Muscle layer of colon (tissue), 2 donors: ENCODE measurements around the gene HOXC10.

ENCODE experiments used
- H3K27ac ChIP-seq: one replicate; pipeline ENCODE4 v1.7.0; 2013; ENCODE audit warnings: low read depth, mild to moderate bottlenecking, low read length, moderate library complexity
- H3K27me3 ChIP-seq, 2 donors: one replicate each; pipeline ENCODE4 v1.7.0; 2013; ENCODE audit warnings: low read length in 2 of 2, mild to moderate bottlenecking in 2 of 2; ENCODE audit not compliant: insufficient read depth in 2 of 2, control insufficient read depth in 1 of 2
- H3K36me3 ChIP-seq: one replicate; pipeline ENCODE4 v1.7.0; 2013; ENCODE audit warnings: mild to moderate bottlenecking, low read length; ENCODE audit not compliant: insufficient read depth
- H3K4me1 ChIP-seq: one replicate; pipeline ENCODE4 v1.7.0; 2013; ENCODE audit warnings: mild to moderate bottlenecking, low read length; ENCODE audit not compliant: insufficient read depth
- H3K4me3 ChIP-seq, 2 donors: one replicate each; pipeline ENCODE4 v1.7.0; 2013; ENCODE audit warnings: low read length in 2 of 2, low read depth in 1 of 2, mild to moderate bottlenecking in 1 of 2, moderate library complexity in 1 of 2
- H3K9ac ChIP-seq: one replicate; pipeline ENCODE4 v1.7.0; 2013; ENCODE audit warnings: low read length
- H3K9me3 ChIP-seq: one replicate; pipeline ENCODE4 v1.7.0; 2013; ENCODE audit warnings: mild to moderate bottlenecking, low read length
- donor health status: abdominal sarcoma.
- donor health status: Adenocarcinoma of cecum.

HOXC10 gene

DNA sequence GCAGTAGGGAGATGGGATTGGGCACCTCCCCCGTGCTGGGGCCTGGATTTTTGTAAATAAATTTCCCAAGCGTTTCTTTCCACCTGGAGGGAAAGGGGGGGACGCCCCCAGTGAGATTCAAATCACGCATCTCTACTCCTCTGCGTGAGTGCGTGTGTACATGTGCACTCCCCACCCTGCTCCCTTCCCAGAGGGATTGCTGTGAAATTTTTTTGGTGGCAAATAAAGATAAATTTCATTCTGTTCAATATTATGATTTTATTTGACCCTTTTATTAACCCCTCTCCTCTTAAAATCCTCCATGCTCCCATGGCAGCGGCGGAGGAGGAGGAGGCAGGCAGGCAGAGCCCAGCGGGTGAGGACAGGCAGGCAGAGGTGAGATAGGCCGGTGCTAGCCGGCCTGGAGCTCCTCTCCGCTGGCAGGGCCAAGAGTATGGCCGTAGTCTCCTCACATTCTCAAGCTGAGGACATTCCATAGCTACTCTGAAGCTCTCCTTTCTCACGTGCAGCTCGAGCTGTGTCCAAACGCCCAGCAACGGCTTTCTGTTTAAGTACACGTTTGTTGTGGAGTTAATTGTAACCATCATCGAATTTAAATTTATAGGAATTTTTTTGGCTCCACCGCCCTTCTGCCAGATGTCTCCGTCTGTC is 8.6 kb upstream of the HOXC10 start:
- H3K4me3 ChIP-seq: no peak overlapping the region
- H3K27ac ChIP-seq: no peak overlapping the region
- H3K9me3 ChIP-seq: no peaks in the 10 kb centered on the region
- H3K4me1 ChIP-seq: no peaks in the 10 kb centered on the region
- H3K9ac ChIP-seq: no peak overlapping the region
- peaks cover 64 to 86% of the 10 kb centered on the region in 2 donors for H3K27me3 ChIP-seq
- H3K36me3 ChIP-seq: no peaks in the 10 kb centered on the region

DNA sequence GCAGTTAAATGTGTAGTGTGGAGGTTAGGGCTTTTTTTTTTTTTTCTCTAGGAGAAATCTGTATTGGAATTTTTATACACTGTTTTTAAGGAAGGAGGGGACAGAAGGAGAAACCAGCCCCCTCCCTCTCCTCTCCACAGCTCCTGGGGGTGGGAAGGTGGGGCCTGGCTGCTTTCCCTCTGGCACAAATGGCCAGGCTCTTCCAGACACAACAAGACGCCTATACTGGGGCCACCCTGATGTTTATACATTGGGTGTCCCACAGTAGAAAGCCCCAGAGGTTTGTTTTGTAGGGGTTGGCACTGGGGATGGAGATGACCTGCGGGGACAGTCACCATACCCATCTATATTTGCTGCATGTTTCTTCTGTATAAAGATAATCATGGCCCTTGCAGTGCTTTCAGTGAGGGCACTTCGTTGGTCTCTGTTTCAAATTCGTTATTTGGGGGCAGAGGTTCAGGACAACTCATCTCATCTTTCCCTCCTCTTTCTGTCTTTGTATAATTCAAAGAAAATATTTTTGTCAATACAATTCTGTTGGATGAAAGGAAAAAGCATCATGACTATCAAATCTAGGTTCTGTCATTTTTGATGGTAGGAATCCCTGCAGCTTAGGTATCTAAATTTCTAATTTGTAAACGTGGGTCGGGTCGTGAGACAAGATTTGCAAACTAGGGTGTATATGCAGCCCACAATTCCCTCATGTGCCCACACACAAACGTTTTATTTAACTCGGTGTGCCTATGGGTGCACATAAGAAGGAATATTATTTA is 7.9 kb upstream of the HOXC10 start:
- peaks cover 63 to 86% of the 10 kb centered on the region in 2 donors for H3K27me3 ChIP-seq

DNA sequence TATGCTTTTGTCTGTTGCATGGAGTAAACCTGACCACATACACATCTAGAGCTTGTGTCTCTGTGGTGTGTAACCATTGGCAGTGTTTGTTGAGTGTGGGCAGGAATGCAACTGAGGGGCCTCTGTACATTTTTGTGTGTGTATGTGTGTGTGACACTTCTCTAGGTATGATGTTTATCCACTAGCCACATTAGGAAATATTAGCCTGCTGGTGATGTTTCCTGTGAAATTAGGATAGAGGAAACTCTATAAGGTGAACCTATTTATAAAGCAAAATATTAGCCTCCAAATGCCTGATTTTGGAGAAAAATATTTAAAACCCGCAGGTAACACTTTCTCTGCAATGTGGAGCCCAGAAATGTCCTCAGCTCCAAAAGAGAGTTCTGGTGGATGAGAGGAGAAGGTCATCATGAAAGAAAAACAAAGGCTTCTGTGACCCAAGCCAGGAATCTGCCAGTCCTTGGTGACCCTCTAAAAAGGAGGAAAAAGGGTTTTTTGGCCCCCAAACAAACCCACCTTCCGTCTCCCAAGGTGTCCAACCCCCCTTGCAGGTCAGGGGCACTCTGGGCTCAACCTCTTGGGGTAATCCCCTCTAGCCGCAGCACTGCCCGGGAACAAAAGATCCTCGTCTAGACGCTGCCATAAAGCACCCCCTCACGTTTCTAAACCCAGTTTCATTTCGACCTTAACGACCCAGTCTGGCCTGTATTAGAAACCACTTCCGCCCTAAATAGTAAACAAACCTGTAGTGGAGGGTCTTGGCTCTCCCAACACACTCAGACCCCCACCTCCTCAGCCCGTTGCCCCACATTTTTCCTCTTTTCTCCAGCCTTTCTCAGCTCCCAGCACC is 7.1 kb upstream of the HOXC10 start:
- Histone ChIP-seq H3K27me3 (peaks cover 56 to 86% of the 10 kb centered on the region in 2 donors), H3K4me3 (no peak overlapping the region), H3K4me1 (no peaks in the 10 kb centered on the region), H3K9ac (no peak overlapping the region), H3K36me3 (no peaks in the 10 kb centered on the region), H3K9me3 (no peaks in the 10 kb centered on the region), H3K27ac (no peak overlapping the region)

More for the DNA sequence above, 7.9 kb upstream of the HOXC10 start:
- Histone ChIP-seq H3K9ac (no peak overlapping the region), H3K36me3 (no peaks in the 10 kb centered on the region), H3K4me3 (no peak overlapping the region), H3K9me3 (no peaks in the 10 kb centered on the region), H3K27ac (no peak overlapping the region), H3K4me1 (no peaks in the 10 kb centered on the region)

DNA sequence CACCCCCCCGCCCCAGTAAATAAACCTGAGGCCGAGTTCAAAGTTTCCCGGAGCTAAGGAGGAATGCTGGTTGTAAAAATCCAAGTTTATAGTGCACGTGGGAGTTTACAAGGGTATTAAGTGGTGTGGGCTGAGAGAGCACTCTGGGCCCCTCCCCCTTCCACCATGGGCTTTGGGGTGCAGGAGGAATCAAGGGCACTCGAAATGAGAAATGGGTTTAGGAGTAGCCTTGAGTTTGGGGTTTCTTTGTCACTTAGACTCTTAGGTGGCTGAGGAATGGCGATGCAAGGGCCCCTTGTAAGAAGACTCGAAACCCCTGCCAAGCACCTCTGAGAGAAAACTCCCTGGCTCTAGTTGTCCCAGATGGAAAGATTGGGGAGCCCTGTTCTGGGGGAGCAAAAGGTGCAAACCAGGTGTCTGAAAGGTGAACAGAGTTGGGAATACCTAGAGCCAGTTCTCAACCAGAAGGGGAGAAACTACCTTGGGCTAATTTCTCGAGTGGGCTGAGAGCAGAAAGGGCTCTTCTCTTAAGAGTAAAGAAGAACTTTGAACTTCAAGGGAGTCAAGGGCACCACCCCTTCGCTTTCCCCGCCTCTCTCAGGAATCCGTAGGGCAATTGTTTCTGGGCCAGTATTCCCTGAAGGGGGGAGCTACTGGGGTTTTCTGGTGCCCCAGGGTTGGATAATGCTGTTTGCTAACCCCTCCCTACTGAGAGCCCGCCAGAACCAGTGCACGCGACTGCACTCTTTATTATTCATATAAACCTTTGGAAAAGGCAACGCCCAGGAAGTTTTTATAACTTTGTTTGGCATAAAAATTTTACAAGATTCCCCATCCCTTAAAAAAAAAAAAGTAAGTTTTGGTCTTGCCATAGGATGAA is 6.2 kb upstream of the HOXC10 start:
- H3K27me3 ChIP-seq: peaks cover 56 to 86% of the 10 kb centered on the region in 2 donors
- H3K4me3 ChIP-seq: no peak overlapping the region

DNA sequence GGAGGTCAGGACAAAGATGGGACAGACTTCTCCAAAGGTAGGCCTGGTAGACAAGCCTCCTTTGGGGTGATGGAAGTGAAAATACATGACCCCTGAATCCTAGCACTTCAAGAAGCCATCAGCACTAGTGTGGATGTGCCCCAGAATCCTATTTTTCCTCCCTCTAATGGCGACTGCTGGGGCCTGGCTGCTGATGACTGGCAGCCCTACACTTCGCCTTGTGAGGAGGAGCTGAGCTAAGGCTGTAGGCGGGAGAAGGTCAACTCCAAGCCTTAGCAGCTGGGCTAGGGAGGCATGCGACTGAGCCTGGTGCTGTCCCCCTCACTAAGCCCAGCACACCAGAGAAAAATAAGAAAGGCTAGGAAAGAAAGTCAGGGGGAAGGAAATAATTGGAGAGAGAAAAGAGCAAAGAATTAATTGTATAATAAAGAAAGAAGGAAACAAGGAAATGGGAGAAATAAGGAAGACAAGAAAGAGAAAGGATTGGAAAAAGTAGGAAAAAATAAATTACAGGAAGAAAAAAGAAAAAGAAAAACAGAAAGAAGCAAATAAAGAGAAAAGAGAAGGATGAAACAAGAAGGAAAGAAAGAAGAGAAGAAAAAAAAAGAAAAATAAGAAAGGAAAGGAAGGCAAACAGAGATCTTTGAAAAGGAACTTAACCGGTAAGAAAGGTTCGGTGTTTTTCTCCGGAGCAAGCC is 4.7 kb upstream of the HOXC10 start:
- no peak overlapping the region for H3K4me3 ChIP-seq
- H3K36me3 ChIP-seq: no peaks in the 10 kb centered on the region
- H3K27ac ChIP-seq: no peak overlapping the region
- no peak overlapping the region for H3K9ac ChIP-seq
- peaks cover 57 to 83% of the 10 kb centered on the region in 2 donors for H3K27me3 ChIP-seq
- no peaks in the 10 kb centered on the region for H3K9me3 ChIP-seq
- peaks cover 4% of the 10 kb centered on the region for H3K4me1 ChIP-seq

More for the DNA sequence above, 6.2 kb upstream of the HOXC10 start:
- no peaks in the 10 kb centered on the region for H3K9me3 ChIP-seq
- no peak overlapping the region for H3K9ac ChIP-seq
- H3K36me3 ChIP-seq: no peaks in the 10 kb centered on the region
- no peak overlapping the region for H3K27ac ChIP-seq
- H3K4me1 ChIP-seq: no peaks in the 10 kb centered on the region

DNA sequence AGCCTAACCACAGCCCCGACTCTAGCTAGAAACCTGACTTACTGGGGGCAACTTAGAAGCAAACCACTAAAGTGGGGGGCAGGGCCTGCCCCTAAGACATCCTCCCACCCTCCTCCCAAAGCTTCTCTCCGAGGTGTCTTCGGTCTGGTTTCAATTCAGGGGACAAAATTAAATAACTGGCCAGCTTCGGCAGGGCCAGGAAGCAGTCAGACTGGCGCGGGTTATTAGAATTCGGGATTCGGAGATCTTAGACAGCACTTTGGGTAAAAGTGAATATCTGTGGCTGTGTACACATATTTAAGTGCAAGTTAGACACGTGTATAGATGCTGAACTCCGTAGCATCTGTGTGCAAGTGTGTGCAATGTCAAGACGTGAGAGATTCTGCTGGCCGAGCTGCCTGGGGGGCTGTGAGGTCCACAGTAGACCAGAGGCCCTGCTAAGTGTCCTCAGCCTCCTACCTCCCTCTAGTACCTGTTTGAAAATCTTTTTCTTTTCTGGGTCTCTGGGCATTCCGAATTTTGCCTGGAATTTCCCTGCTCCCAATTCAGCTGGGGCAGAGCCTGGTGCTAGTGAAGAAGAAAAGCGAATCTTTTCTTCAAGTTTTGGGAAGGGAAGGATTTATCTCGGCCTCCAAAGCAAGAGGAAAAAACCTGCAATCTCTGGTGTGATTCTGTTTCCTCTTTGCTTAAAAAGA is 4.0 kb upstream of the HOXC10 start:
- Histone ChIP-seq H3K9ac (no peak overlapping the region), H3K4me3 (no peak overlapping the region), H3K4me1 (peaks cover 11% of the 10 kb centered on the region), H3K36me3 (no peaks in the 10 kb centered on the region), H3K27ac (no peak overlapping the region), H3K9me3 (no peaks in the 10 kb centered on the region), H3K27me3 (peaks cover 60 to 83% of the 10 kb centered on the region in 2 donors)

DNA sequence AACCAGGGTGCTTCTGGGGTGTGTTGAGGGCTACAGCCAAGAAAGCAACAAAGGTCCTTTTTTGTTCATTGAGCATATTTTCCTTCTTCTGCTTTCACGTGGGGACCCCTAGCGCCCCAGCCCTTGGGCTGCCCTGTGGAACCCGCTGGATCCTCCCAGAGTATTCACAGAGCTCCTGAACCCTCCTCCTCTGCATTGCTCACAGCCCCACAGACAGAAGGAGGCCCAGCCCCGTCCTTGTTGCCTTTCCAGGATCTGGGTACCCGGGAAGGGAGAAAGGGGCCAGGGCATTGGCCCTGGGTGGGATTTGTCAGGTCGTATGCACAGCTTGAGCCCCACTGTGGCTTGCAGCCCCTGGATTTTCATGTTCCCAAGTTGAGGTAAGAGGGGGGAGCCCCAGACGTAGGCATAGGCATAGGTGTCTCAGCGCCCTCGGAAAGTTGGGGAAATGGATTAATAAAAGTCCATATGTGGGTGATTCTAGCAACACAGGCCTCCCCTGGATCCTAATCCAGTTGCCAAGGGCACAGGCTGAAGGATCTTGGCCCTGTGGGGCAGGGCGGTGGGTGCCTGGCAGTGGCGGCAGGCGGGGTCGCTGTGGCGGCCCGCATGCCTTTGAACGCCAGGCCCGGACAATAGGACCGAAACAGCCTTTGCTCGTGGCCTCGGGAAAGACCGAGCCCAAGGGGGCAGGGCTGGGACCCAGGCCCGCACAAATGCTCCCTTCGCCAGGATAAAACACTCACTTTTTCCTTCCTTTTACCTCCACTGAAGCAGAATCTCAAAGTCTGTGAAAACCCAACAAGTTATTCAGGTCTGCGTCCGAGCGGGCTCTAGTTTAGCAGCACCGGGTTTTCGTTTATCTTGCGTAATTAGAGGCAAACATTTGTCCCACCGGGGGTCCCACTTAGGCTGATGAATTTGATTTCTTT is 3.0 kb upstream of the HOXC10 start:
- Histone ChIP-seq H3K4me3 (no peak overlapping the region), H3K36me3 (no peaks in the 10 kb centered on the region), H3K27ac (no peak overlapping the region), H3K4me1 (peaks cover 17% of the 10 kb centered on the region), H3K9ac (no peak overlapping the region), H3K27me3 (peaks cover 56 to 83% of the 10 kb centered on the region in 2 donors), H3K9me3 (no peaks in the 10 kb centered on the region)

DNA sequence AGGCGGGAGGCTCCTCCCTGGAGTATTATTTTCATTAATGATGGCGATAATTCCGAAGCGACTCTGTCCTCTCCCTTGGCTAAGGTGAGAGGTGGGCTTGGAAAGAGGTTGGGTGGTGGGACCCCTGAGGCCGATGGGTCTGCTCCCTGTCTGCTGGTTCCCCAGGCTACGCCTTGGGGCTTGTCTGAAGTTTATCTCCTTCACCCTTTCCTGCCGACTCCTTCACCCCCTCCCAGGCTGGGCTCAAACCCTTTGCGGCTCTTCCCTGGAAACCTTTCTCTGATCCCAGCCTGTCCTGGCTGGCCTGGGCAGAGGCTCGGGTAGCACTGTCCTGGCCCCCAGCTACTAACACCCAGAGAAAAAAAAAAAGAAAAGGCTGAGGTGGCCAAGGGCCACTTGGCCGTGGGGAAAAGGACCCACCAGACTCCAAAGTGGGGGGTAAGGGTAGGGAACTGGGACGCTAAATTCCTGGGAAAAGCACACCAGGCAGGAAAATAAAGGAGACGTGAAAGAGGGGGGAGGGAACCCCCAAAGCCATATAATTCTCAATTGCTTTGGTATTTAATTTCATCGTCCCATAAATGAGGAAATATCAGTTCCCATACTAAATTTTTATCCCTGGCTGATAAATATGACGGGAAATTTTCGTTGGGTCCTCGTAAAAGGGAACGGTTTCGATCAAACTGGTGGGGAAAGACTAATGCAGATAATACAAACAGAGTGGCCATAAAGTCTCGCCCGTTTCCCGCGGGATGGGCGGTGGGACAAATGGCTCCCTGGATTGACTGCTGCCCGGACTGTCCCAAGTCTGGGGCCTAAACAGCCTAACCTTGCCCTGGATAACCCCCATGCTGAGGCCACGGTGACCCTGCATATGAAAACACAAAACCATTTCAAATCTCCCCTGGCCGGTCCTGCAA is 2.0 kb upstream of the HOXC10 start:
- H3K36me3 ChIP-seq: no peaks in the 10 kb centered on the region
- H3K27ac ChIP-seq: no peak overlapping the region
- peaks cover 17% of the 10 kb centered on the region for H3K4me1 ChIP-seq
- H3K9ac ChIP-seq: no peak overlapping the region
- H3K27me3 ChIP-seq: peaks cover 51 to 83% of the 10 kb centered on the region in 2 donors
- H3K4me3 ChIP-seq: no peak overlapping the region
- no peaks in the 10 kb centered on the region for H3K9me3 ChIP-seq

DNA sequence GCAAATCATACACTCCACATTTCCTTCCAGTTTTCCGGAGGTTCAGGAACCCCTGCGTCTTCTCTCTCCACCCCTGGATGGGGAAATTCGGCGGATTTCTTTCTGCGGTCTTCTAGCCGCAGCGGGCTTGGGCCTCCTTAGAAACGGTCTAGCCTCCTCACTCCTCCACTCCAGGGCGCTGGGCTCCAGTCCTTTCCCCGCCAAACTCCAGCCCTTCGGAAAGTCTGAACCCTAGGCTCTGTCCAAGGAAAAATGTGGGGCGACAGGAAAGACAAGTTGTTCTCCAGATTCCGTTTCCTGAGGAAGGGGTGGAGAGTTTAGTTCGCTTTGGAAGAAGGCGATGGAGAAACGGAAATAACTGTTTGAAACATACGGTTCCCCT is 1.4 kb upstream of the HOXC10 start:
- Histone ChIP-seq H3K36me3 (no peaks in the 10 kb centered on the region), H3K4me3 (no peak overlapping the region), H3K9me3 (no peaks in the 10 kb centered on the region), H3K9ac (no peak overlapping the region), H3K4me1 (peaks cover 17% of the 10 kb centered on the region), H3K27ac (no peak overlapping the region), H3K27me3 (peaks cover 55 to 85% of the 10 kb centered on the region in 2 donors)
